ENCODE data around the gene CTAGE4.
"Not testable (repeated sequence)": the region's sequence is repeated elsewhere in the genome, so short reads cannot be mapped to it uniquely, and the experiment has no call there.

Gene CTAGE4

GRCh38 chr7:144203086-144203485, 19.8 kb downstream of the CTAGE4 start:
- not testable (repeated sequence) for DNase-seq (ENCODE audit: low read depth in 1 of 2, low spot score in 1 of 2)

GRCh38 chr7:144205306-144205705, 22.0 kb downstream of the CTAGE4 start:
- DNase-seq (ENCODE audit: low read depth in 1 of 2, low spot score in 1 of 2): not testable (repeated sequence)

- DNase-seq (ENCODE audit: low read depth in 1 of 2, low spot score in 1 of 2): not testable (repeated sequence)
These were observed 33.9 kb downstream of the CTAGE4 start for GRCh38 chr7:144217200-144217599.

- not testable (repeated sequence) for DNase-seq (ENCODE audit: low read depth in 1 of 2, low spot score in 1 of 2)
These were observed 35.3 kb downstream of the CTAGE4 start for GRCh38 chr7:144218581-144218980.

GRCh38 chr7:144219149-144219548, 35.9 kb downstream of the CTAGE4 start:
- DNase-seq (ENCODE audit: low read depth in 1 of 2, low spot score in 1 of 2): not testable (repeated sequence)

GRCh38 chr7:144220531-144220930, 37.3 kb downstream of the CTAGE4 start:
- DNase-seq (ENCODE audit: low read depth in 1 of 2, low spot score in 1 of 2): not testable (repeated sequence)

GRCh38 chr7:144223675-144224074, 40.4 kb downstream of the CTAGE4 start:
- not testable (repeated sequence) for DNase-seq (ENCODE audit: low read depth in 1 of 2, low spot score in 1 of 2)

- DNase-seq (ENCODE audit: low read depth in 1 of 2, low spot score in 1 of 2): not testable (repeated sequence)
These were observed 43.6 kb downstream of the CTAGE4 start for GRCh38 chr7:144226866-144227265.

GRCh38 chr7:144228810-144229209, 45.5 kb downstream of the CTAGE4 start:
- DNase-seq (ENCODE audit: low read depth in 1 of 2, low spot score in 1 of 2): not testable (repeated sequence)

GRCh38 chr7:144231027-144231426, 47.8 kb downstream of the CTAGE4 start:
- DNase-seq (ENCODE audit: low read depth in 1 of 2, low spot score in 1 of 2): not testable (repeated sequence)

GRCh38 chr7:144233039-144233438, 49.8 kb downstream of the CTAGE4 start:
- not testable (repeated sequence) for DNase-seq (ENCODE audit: low read depth in 1 of 2, low spot score in 1 of 2)
